Endothelial cell of umbilical vein (primary cell): ENCODE results near the gene NTN3. TPM values are rescaled to one million over a fixed set of nuclear protein-coding genes. Genes with fewer than 3 reads are reported as not detected.

ENCODE experiments used
- BruUV-seq: library from RNA; stranded (reverse); fragments of 400-500 nt; replicated peaks from 2 replicates; lab custom pipeline; 2021; lab: Mats Ljungman, UMichigan
- CTCF ChIA-PET: fragments of 300-600, 350-600 bp; sonication (Branson Sonifier 250); formaldehyde crosslinking; loops from one replicate; lab custom pipeline; 2021; ENCODE audit warnings: antibody characterized with exemption, inconsistent platforms; lab: Charles Lee
- POLR2A ChIA-PET: fragments of 300-600, 350-600 bp; sonication (Branson Sonifier 250); formaldehyde crosslinking; loops from one replicate; lab custom pipeline; 2021; ENCODE audit warnings: antibody characterized with exemption, inconsistent platforms; lab: Charles Lee
- DNase-seq: peaks from one replicate; pipeline ENCODE4 v3.0.0-alpha.2; 2011; ENCODE audit warnings: low read depth, low spot score
- FAIRE-seq: peaks from 2 replicates; lab custom pipeline; 2011; peaks lifted over from hg19 to GRCh38; lab: Jason Lieb, UNC
- H2AFZ ChIP-seq: 2 replicates; pipeline ENCODE4 v1.6.0; 2012; ENCODE audit warnings: low read depth, low read length, control low read depth, inconsistent platforms
- H3K27ac ChIP-seq: 2 replicates; pipeline ENCODE4 v1.5.1; 2011; ENCODE audit warnings: low read depth, mild to moderate bottlenecking, control low read depth, low read length, moderate library complexity; ENCODE audit not compliant: insufficient read depth
- H3K27me3 ChIP-seq, 2 experiments: 2 replicates each; pipeline versions ENCODE4 v1.6.0 to v1.6.1; 2011; ENCODE audit warnings: low read length in 2 of 2, mixed read lengths in 1 of 2; ENCODE audit not compliant: control insufficient read depth in 2 of 2, insufficient read depth in 2 of 2
- H3K36me3 ChIP-seq, 2 experiments: 2 replicates in 1 of 2; 3 replicates in 1 of 2; pipeline ENCODE4 v1.5.1; 2011; ENCODE audit warnings: low read length in 2 of 2, mild to moderate bottlenecking in 1 of 2, moderate library complexity in 1 of 2; ENCODE audit not compliant: control insufficient read depth in 2 of 2, insufficient read depth in 2 of 2; ENCODE audit errors: extremely low read depth in 1 of 2
- H3K4me1 ChIP-seq: 3 replicates; pipeline ENCODE4 v1.5.1; 2011; ENCODE audit warnings: mild to moderate bottlenecking, low read length; ENCODE audit not compliant: control insufficient read depth, insufficient read depth; ENCODE audit errors: extremely low read depth
- H3K4me2 ChIP-seq: 2 replicates; pipeline ENCODE4 v1.6.1; 2011; ENCODE audit warnings: low read length, control low read depth, mixed read lengths; ENCODE audit not compliant: insufficient read depth
- H3K4me3 ChIP-seq, 3 experiments: fragments of 200-600 bp in 1 of 3; sonication (generic), shearing (Covaris generic) in 1 of 3; replicated peaks in 1 of 3; 2 replicates each; pipeline ENCODE4 v1.5.1; 2011 to 2016; ENCODE audit warnings: control low read depth in 3 of 3, low read length in 3 of 3, mild to moderate bottlenecking in 2 of 3, inconsistent platforms in 1 of 3, low read depth in 1 of 3, moderate library complexity in 1 of 3; ENCODE audit not compliant: insufficient read depth in 1 of 3
- H3K79me2 ChIP-seq: 2 replicates; pipeline ENCODE4 v1.6.0; 2012; ENCODE audit warnings: low read length, inconsistent platforms; ENCODE audit not compliant: control insufficient read depth, insufficient read depth
- H3K9ac ChIP-seq: replicated peaks from 2 replicates; pipeline ENCODE3; 2011; ENCODE audit warnings: low read length, control low read depth; ENCODE audit not compliant: insufficient read depth; ENCODE audit errors: extremely low read depth
- H3K9me1 ChIP-seq: replicated peaks from 3 replicates; pipeline ENCODE4 v1.6.0; 2011; ENCODE audit warnings: mild to moderate bottlenecking, low read length; ENCODE audit not compliant: control insufficient read depth, insufficient read depth; ENCODE audit errors: extremely low read depth
- H3K9me3 ChIP-seq: replicated peaks from 2 replicates; pipeline ENCODE4 v1.5.1; 2012; ENCODE audit warnings: low read length, inconsistent platforms; ENCODE audit not compliant: control insufficient read depth, insufficient read depth
- H4K20me1 ChIP-seq: replicated peaks from 2 replicates; pipeline ENCODE3; 2011; ENCODE audit warnings: mild to moderate bottlenecking, low read length; ENCODE audit not compliant: control insufficient read depth, insufficient read depth; ENCODE audit errors: extremely low read depth
- EZH2 ChIP-seq: IDR thresholded peaks from 2 replicates; pipeline ENCODE4 v1.6.1; 2012; ENCODE audit warnings: borderline replicate concordance, low read depth, mild to moderate bottlenecking, moderate library complexity, low read length, inconsistent platforms; ENCODE audit not compliant: severe bottlenecking
- GATA2 ChIP-seq: IDR thresholded peaks from 2 replicates; pipeline ENCODE4 v1.7.0; 2011; ENCODE audit warnings: low read depth, mild to moderate bottlenecking, moderate library complexity, mixed read lengths, low read length; ENCODE audit not compliant: insufficient read length, insufficient read depth
- JUN ChIP-seq: IDR thresholded peaks from 2 replicates; pipeline ENCODE4 v1.6.1; 2011; ENCODE audit warnings: borderline replicate concordance, low read depth; ENCODE audit not compliant: insufficient read length, insufficient read depth
- MYC ChIP-seq: IDR thresholded peaks from one replicate; pipeline ENCODE4 v1.6.1; 2011; ENCODE audit warnings: mild to moderate bottlenecking, low read depth, low read length
- POLR2A ChIP-seq: IDR thresholded peaks from 2 replicates; pipeline ENCODE4 v1.6.1; 2012; ENCODE audit warnings: low read depth, mild to moderate bottlenecking, control low read depth, low read length
- POLR2AphosphoS5 ChIP-seq: IDR thresholded peaks from 2 replicates; pipeline ENCODE4 v1.6.1; 2012; ENCODE audit warnings: low read depth, mild to moderate bottlenecking, control low read depth, low read length, moderate library complexity; ENCODE audit not compliant: insufficient read depth
- dilution Hi-C: fragments of 300-500 bp; cut with MboI; formaldehyde crosslinking; loops from one replicate; pipeline ENCODE4 v1.15.0; 2019; ENCODE audit warnings: low sequenced_read_pairs; ENCODE audit not compliant: extremely low pct_ligation_motif_present
- intact Hi-C: fragments of 100-400 bp; cut with micrococcal nuclease; formaldehyde crosslinking; loops from one replicate; pipeline ENCODE4 v1.10.0; 2022
- polyA plus RNA-seq, 4 experiments: library from polyadenylated mRNA; depleted of rRNA in 3 of 4; stranded (reverse) in 3 of 4; unstranded in 1 of 4; fragments of >200 nt; gene quantifications; 2 replicates each; pipeline versions ENCODE4 v1.2.1 to v1.2.3, GENCODE V29; 2011 to 2012; ENCODE audit warnings: missing spikeins in 1 of 4
- total RNA-seq: library from RNA; stranded (reverse); gene quantifications from 2 replicates; pipeline ENCODE4 v1.2.3, GENCODE V29; 2021
- TF ChIP-seq, protein P1 (sequence below): IDR thresholded peaks from 2 replicates; pipeline ENCODE4 v1.6.1; 2011; ENCODE audit not compliant: insufficient read depth, insufficient read length
- TF ChIP-seq, protein P2 (sequence below), 2 donors: IDR thresholded peaks; 1 replicate in 1 of 2; 2 replicates in 1 of 2; pipeline ENCODE4 v1.5.1; 2011; ENCODE audit warnings: low read length in 2 of 2, mild to moderate bottlenecking in 2 of 2, moderate library complexity in 2 of 2, control low read depth in 1 of 2, inconsistent platforms in 1 of 2, low read depth in 1 of 2; ENCODE audit not compliant: insufficient read depth in 1 of 2; ENCODE audit errors: extremely low read depth in 1 of 2

NTN3 gene
- total and polyA plus RNA-seq, 2 donors (not counting 3 experiments of a cell fraction or from before 2014, with no cell fraction given), result 0.15 TPM; not detected in 1

DNA sequence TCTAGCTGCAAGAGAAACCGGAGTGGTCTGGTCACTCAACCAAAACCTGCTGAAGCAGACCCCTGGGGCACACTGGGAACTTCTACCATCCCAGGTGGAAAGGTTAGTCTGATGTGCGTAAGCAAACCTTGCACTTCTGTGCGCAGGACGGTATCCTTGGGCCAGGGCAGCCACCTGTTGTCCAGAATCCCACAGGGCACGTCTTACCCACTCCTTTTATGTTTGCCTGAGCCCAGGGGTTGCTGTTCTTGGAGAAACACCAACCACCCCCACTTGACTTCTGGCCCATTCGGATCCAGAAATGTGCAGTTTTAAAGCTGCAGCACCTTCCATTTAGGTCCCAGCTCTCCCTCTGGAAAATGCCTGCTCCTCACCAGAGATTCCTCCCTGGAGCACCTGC, 22.5 kb downstream of the NTN3 start:
- H4K20me1 ChIP-seq, result no peaks in the 10 kb centered on the region
- H3K79me2 ChIP-seq, result peaks cover 2% of the 10 kb centered on the region
- H2AFZ ChIP-seq, result no peak overlapping the region
- POLR2A ChIA-PET, result no interaction called here
- no peak overlapping the region for H3K4me3 ChIP-seq
- peaks cover 0 to 12% of the 10 kb centered on the region in 2 experiments for H3K36me3 ChIP-seq
- no peaks in the 10 kb centered on the region for H3K27me3 ChIP-seq
- BruUV-seq, result no TSS peak
- H3K27ac ChIP-seq, result no peak overlapping the region
- H3K4me2 ChIP-seq, result no peak overlapping the region
- intact Hi-C loops, result no loop called here
- no peak overlapping the region for H3K9ac ChIP-seq
- H3K9me3 ChIP-seq, result no peaks in the 10 kb centered on the region
- dilution Hi-C loops, result no loop called here
- CTCF ChIA-PET, result no interaction called here
- no peak for DNase-seq
- no peak for TF ChIP-seq GATA2
- no peaks in the 10 kb centered on the region for H3K9me1 ChIP-seq
- no peak for FAIRE-seq
- no peaks in the 10 kb centered on the region for H3K4me1 ChIP-seq

DNA sequence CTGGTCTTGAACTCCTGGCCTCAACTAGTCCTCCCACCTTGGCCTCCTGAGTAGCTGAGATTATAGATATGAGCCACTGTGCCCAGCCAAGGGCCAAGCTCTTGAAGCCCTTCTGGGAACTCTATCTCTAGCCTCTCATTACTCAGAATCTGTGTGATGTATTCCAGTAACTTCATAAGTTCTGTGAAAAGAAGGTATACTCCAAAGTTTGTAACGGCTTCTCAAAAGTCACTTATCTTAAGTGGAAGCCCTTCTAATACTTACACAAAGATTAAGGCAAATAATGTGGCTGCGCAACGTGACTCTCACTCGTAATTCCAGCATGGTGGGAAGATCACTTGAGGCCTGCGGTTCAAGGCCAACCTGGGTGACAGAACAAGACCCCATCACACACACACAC, 23.5 kb downstream of the NTN3 start:
- Histone ChIP-seq H3K9me3 (no peaks in the 10 kb centered on the region), H3K4me3 (no peak overlapping the region), H3K27ac (no peak overlapping the region), H3K9ac (no peak overlapping the region), H3K9me1 (no peaks in the 10 kb centered on the region), H2AFZ (no peak overlapping the region), H3K4me2 (no peak overlapping the region), H3K4me1 (no peaks in the 10 kb centered on the region), H3K79me2 (no peaks in the 10 kb centered on the region), H3K27me3 (no peaks in the 10 kb centered on the region), H4K20me1 (no peaks in the 10 kb centered on the region), H3K36me3 (peaks cover 0 to 16% of the 10 kb centered on the region in 2 experiments)
- DNase-seq (no peak), FAIRE-seq (no peak)
- dilution Hi-C loops (no loop called here), intact Hi-C loops (no loop called here)
- TF ChIP-seq, protein P1, sequence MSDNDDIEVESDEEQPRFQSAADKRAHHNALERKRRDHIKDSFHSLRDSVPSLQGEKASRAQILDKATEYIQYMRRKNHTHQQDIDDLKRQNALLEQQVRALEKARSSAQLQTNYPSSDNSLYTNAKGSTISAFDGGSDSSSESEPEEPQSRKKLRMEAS, result no peak
- TF ChIP-seq MYC, result no peak
- no peak for TF ChIP-seq POLR2AphosphoS5
- TF ChIP-seq EZH2, result no peak
- no peak for TF ChIP-seq JUN
- TF ChIP-seq GATA2, result no peak
- TF ChIP-seq, protein P2, sequence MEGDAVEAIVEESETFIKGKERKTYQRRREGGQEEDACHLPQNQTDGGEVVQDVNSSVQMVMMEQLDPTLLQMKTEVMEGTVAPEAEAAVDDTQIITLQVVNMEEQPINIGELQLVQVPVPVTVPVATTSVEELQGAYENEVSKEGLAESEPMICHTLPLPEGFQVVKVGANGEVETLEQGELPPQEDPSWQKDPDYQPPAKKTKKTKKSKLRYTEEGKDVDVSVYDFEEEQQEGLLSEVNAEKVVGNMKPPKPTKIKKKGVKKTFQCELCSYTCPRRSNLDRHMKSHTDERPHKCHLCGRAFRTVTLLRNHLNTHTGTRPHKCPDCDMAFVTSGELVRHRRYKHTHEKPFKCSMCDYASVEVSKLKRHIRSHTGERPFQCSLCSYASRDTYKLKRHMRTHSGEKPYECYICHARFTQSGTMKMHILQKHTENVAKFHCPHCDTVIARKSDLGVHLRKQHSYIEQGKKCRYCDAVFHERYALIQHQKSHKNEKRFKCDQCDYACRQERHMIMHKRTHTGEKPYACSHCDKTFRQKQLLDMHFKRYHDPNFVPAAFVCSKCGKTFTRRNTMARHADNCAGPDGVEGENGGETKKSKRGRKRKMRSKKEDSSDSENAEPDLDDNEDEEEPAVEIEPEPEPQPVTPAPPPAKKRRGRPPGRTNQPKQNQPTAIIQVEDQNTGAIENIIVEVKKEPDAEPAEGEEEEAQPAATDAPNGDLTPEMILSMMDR (IDR thresholded peaks at IDR 0.05; ENCODE audit: extremely low read depth in 1 of 2, insufficient read depth in 1 of 2, low read depth in 1 of 2, low read length in 2 of 2), result no peak
- no peak for TF ChIP-seq POLR2A
- ChIA-PET CTCF (no interaction called here), POLR2A (no interaction called here)
- no TSS peak for BruUV-seq
